CD14-positive monocyte (primary cell): ENCODE results near the gene GABARAP. TPM values are rescaled to one million over a fixed set of nuclear protein-coding genes. Genes with fewer than 3 reads are reported as not detected.

Experiments
- DNase-seq, 3 donors: peaks; one replicate each; pipeline ENCODE4 v3.0.0-alpha.2; 2011 to 2022
- H2AFZ ChIP-seq: 2 replicates; pipeline ENCODE4 v1.6.0; 2012; ENCODE audit warnings: mild to moderate bottlenecking, low read depth, low read length, inconsistent platforms; ENCODE audit not compliant: insufficient read depth, poor library complexity, severe bottlenecking
- H3K27ac ChIP-seq, 2 donors: 1 replicate in 1 of 2; 2 replicates in 1 of 2; pipeline ENCODE4 v1.5.1; 2012 to 2013; ENCODE audit warnings: low read length in 2 of 2, control low read depth in 1 of 2, inconsistent platforms in 1 of 2, low read depth in 1 of 2, mild to moderate bottlenecking in 1 of 2
- H3K27me3 ChIP-seq, 2 donors: one replicate each; pipeline versions ENCODE4 v1.6.0 to v1.6.1; 2011 to 2013; ENCODE audit warnings: low read length in 2 of 2; ENCODE audit not compliant: control insufficient read depth in 2 of 2, insufficient read depth in 2 of 2
- H3K36me3 ChIP-seq, 2 donors: replicated peaks in 1 of 2; 1 replicate in 1 of 2; 2 replicates in 1 of 2; pipeline versions ENCODE4 v1.5.1 to v1.6.1; 2012 to 2013; ENCODE audit warnings: low read length in 2 of 2, control low read depth in 1 of 2, inconsistent platforms in 1 of 2, mild to moderate bottlenecking in 1 of 2; ENCODE audit not compliant: insufficient read depth in 2 of 2, control insufficient read depth in 1 of 2
- H3K4me1 ChIP-seq, 2 donors: 1 replicate in 1 of 2; 2 replicates in 1 of 2; pipeline versions ENCODE4 v1.5.1 to v1.6.1; 2012 to 2013; ENCODE audit warnings: low read length in 2 of 2, control low read depth in 1 of 2, inconsistent platforms in 1 of 2, mild to moderate bottlenecking in 1 of 2, moderate library complexity in 1 of 2; ENCODE audit not compliant: insufficient read depth in 2 of 2, control insufficient read depth in 1 of 2
- H3K4me2 ChIP-seq: replicated peaks from 2 replicates; pipeline ENCODE3; 2012; ENCODE audit warnings: low read length, moderate library complexity, mild to moderate bottlenecking; ENCODE audit not compliant: poor library complexity, severe bottlenecking; ENCODE audit errors: extremely low read depth
- H3K4me3 ChIP-seq, 3 experiments: fragments of 200-600 bp in 1 of 3; sonication (generic) in 1 of 3; replicated peaks in 1 of 3; 1 replicate in 2 of 3; 2 replicates in 1 of 3; pipeline ENCODE4 v1.5.1; 2011 to 2013; ENCODE audit warnings: low read length in 3 of 3, mild to moderate bottlenecking in 3 of 3, control low read depth in 2 of 3, low read depth in 2 of 3, inconsistent platforms in 1 of 3, moderate library complexity in 1 of 3
- H3K79me2 ChIP-seq: 2 replicates; pipeline ENCODE4 v1.6.0; 2012; ENCODE audit warnings: mild to moderate bottlenecking, control low read depth, inconsistent platforms, low read length, moderate library complexity; ENCODE audit not compliant: insufficient read depth
- H3K9ac ChIP-seq: 2 replicates; pipeline ENCODE4 v1.6.0; 2017; ENCODE audit warnings: low read length, mild to moderate bottlenecking; ENCODE audit not compliant: insufficient read depth, poor library complexity, severe bottlenecking
- H3K9me3 ChIP-seq, 2 donors: replicated peaks in 1 of 2; 1 replicate in 1 of 2; 2 replicates in 1 of 2; pipeline versions ENCODE4 v1.5.1 to v1.6.1; 2012 to 2013; ENCODE audit warnings: low read length in 2 of 2, control low read depth in 1 of 2; ENCODE audit not compliant: control insufficient read depth in 1 of 2, insufficient read depth in 1 of 2
- H4K20me1 ChIP-seq: 2 replicates; pipeline ENCODE4 v1.6.0; 2012; ENCODE audit warnings: mild to moderate bottlenecking, low read length, control low read depth, moderate library complexity; ENCODE audit not compliant: insufficient read depth
- H3K27ac Mint-ChIP-seq, 7 donors: one replicate each; pipeline ENCODE4 v1.8.0; 2020; ENCODE audit warnings: mild to moderate bottlenecking in 7 of 7, mixed read lengths in 7 of 7, moderate library complexity in 6 of 7, inconsistent platforms in 2 of 7
- H3K27me3 Mint-ChIP-seq, 3 donors: one replicate each; pipeline ENCODE4 v1.8.0; 2021 to 2022; ENCODE audit warnings: low read depth in 3 of 3, mild to moderate bottlenecking in 3 of 3, mixed read lengths in 3 of 3, moderate library complexity in 3 of 3, inconsistent platforms in 1 of 3
- H3K36me3 Mint-ChIP-seq, 2 donors: one replicate each; pipeline ENCODE4 v1.8.0; 2020; ENCODE audit warnings: mixed read lengths in 2 of 2, inconsistent platforms in 1 of 2, mild to moderate bottlenecking in 1 of 2
- H3K4me1 Mint-ChIP-seq: one replicate; pipeline ENCODE4 v1.8.0; 2020; ENCODE audit warnings: mild to moderate bottlenecking, mixed read lengths
- H3K4me3 Mint-ChIP-seq, 2 donors: one replicate each; pipeline ENCODE4 v1.8.0; 2020; ENCODE audit warnings: mild to moderate bottlenecking in 2 of 2, mixed read lengths in 2 of 2, moderate library complexity in 1 of 2
- H3K9me3 Mint-ChIP-seq, 7 donors: one replicate each; pipeline ENCODE4 v1.8.0; 2020 to 2022; ENCODE audit warnings: mixed read lengths in 7 of 7, mild to moderate bottlenecking in 6 of 7, moderate library complexity in 6 of 7, inconsistent platforms in 2 of 7
- WGBS: methylation state at CpG from one replicate; pipeline ENCODE4 v1.1.5; 2013; ENCODE audit warnings: missing lambda C conversion rate; ENCODE audit not compliant: insufficient coverage; 5-methylcytosine and 5-hydroxymethylcytosine counted together
- intact Hi-C, 2 donors: fragments of 100-400 bp; cut with micrococcal nuclease; formaldehyde crosslinking; loops; one replicate each; pipeline versions ENCODE4 v1.15.0 to v1.15.1; 2023
- polyA plus RNA-seq, 3 donors: library from polyadenylated mRNA; depleted of rRNA in 1 of 3; unstranded in 2 of 3; stranded (reverse) in 1 of 3; fragments of 300-500 nt in 2 of 3; fragments of >200 nt in 1 of 3; fragmentation: Illumina TruSeq in 2 of 3; gene quantifications; 1 replicate in 2 of 3; 2 replicates in 1 of 3; pipeline ENCODE4 v1.2.3, GENCODE V29; 2012 to 2021
- TF ChIP-seq, protein P1 (sequence below): fragments of 200-600 bp; IDR thresholded peaks from one replicate; pipeline ENCODE4 v1.8.0; 2022; ENCODE audit warnings: antibody characterized with exemption, mild to moderate bottlenecking

GABARAP gene
- polyA plus RNA-seq, 3 donors: 1,029 to 2,937 (median 2,814) TPM

DNA sequence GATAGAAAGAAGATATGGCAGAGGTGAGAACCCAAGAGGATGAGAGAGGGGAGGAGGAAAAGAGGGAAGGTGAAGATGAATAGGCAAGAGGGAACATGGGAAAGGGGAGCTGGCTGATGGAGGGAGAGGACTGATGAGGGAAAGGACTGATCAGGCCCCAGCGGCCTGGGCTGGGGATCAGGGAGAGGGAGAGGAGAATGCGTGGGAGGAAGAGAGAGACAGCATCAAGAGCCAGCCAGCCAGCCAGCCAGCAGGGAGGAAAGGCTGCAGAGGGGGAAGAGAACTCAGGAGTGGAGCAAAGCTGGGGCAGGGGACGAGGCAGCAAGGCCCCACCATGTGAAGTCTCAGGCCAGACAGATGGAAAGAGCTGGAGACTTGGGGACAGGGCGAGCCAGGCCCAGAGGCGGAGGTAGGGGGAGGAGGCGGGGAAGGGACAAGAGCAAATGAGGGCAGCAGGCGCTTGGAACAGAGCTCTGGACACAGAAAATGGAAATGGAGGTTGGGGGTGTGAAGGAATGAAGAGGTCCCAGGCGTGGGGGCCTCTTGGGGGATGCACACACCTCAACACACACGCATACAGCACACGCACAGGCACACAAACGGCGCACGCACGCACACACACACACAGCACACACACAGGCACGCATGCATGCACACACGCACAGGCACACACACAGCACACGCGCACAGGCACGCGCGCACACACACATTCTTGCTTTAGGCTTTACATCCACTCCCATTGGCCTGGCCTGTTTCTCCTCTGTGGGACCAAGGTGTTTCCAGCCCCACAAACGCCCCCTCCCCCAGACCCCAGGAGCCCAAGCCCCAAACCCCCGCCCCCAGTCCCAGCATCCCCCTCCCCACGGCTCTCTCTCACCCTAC lies 34.9 kb downstream of the GABARAP start:
- H3K36me3 Mint-ChIP-seq: peaks cover 21 to 35% of the 10 kb centered on the region in 2 donors
- intact Hi-C loops: no loop called here
- no peak overlapping the region for H3K27ac ChIP-seq

DNA sequence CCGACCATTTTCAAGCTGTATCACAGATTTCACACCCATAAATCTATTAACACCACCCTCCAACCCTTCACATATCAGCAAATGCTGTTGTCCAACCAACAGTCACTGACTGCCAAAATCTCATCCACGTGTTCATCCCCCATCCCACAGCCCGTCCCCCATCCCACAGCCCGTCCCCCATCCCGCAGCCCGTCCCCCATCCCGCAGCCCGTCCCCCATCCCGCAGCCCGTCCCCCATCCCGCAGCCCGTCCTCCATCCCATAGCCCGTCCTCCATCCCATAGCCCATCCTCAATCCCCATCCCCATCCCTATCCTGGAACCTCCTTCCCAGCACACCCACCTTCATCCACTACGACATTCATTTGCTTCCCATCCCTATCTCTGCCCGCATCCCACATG lies 36.7 kb downstream of the GABARAP start:
- Histone ChIP-seq H3K9ac (no peak overlapping the region), H3K4me1 (peaks cover 15 to 17% of the 10 kb centered on the region in 2 donors), H3K4me3 (peak overlapping the region in 2 of 3 experiments; percentile 54 to 78), H3K9me3 (no peaks in the 10 kb centered on the region), H3K4me2 (peak overlapping the region; percentile 82), H3K27ac (peak overlapping the region; percentile 60 to 79), H2AFZ (peak overlapping the region; percentile 73), H4K20me1 (peaks cover 32% of the 10 kb centered on the region), H3K36me3 (peaks cover 26 to 29% of the 10 kb centered on the region in 2 donors), H3K79me2 (peaks cover 27% of the 10 kb centered on the region), H3K27me3 (no peaks in the 10 kb centered on the region)
- peaks cover 34 to 51% of the 10 kb centered on the region in 2 donors for H3K36me3 Mint-ChIP-seq
- TF ChIP-seq, protein P1, sequence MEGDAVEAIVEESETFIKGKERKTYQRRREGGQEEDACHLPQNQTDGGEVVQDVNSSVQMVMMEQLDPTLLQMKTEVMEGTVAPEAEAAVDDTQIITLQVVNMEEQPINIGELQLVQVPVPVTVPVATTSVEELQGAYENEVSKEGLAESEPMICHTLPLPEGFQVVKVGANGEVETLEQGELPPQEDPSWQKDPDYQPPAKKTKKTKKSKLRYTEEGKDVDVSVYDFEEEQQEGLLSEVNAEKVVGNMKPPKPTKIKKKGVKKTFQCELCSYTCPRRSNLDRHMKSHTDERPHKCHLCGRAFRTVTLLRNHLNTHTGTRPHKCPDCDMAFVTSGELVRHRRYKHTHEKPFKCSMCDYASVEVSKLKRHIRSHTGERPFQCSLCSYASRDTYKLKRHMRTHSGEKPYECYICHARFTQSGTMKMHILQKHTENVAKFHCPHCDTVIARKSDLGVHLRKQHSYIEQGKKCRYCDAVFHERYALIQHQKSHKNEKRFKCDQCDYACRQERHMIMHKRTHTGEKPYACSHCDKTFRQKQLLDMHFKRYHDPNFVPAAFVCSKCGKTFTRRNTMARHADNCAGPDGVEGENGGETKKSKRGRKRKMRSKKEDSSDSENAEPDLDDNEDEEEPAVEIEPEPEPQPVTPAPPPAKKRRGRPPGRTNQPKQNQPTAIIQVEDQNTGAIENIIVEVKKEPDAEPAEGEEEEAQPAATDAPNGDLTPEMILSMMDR: no peak
- H3K4me3 Mint-ChIP-seq: peak overlapping the region; percentile 79 to 87
- H3K4me1 Mint-ChIP-seq: peaks cover 28% of the 10 kb centered on the region
- 87% methylated on average over 13 of the region's 15 CpGs for WGBS
- H3K9me3 Mint-ChIP-seq: no peaks in the 10 kb centered on the region
- peak overlapping the region; percentile 81 to 98 (median 94) for H3K27ac Mint-ChIP-seq
- no peak for DNase-seq
- peaks cover 1 to 10% (median 1%) of the 10 kb centered on the region in 3 donors for H3K27me3 Mint-ChIP-seq
- intact Hi-C loops: no loop called here

More for the DNA sequence above, 34.9 kb downstream of the GABARAP start:
- no peak for DNase-seq
- Histone ChIP-seq H3K4me2 (no peak overlapping the region), H4K20me1 (peaks cover 41% of the 10 kb centered on the region), H3K4me3 (no peak overlapping the region), H3K4me1 (peaks cover 15 to 17% of the 10 kb centered on the region in 2 donors), H3K9me3 (no peaks in the 10 kb centered on the region), H3K27me3 (no peaks in the 10 kb centered on the region), H2AFZ (no peak overlapping the region), H3K36me3 (peaks cover 14 to 15% of the 10 kb centered on the region in 2 donors), H3K79me2 (peaks cover 42% of the 10 kb centered on the region), H3K9ac (no peak overlapping the region)
- no peaks in the 10 kb centered on the region for H3K9me3 Mint-ChIP-seq
- peaks cover 0 to 12% (median 4%) of the 10 kb centered on the region in 3 donors for H3K27me3 Mint-ChIP-seq
- H3K4me3 Mint-ChIP-seq: no peak overlapping the region
- WGBS: 95% methylated on average over 17 of the region's 24 CpGs
- H3K4me1 Mint-ChIP-seq: peaks cover 37% of the 10 kb centered on the region
- TF ChIP-seq, protein P1: no peak
- H3K27ac Mint-ChIP-seq: peak overlapping the region in 6 of 7 donors; percentile 16 to 98 (median 60)
